A204.1 (cell line): ENCODE measurements around the gene ARPC1B.
"Not testable (repeated sequence)": the region's sequence is repeated elsewhere in the genome, so short reads cannot be mapped to it uniquely, and the experiment has no call there.

Experiments
- FAIRE-seq: peaks from 2 replicates; lab custom pipeline; 2012; peaks lifted over from hg19 to GRCh38; lab: Jason Lieb, UNC

The ARPC1B gene

GRCh38 chr7:99368750-99369389 is 5.7 kb upstream of the ARPC1B start:
- no peak for FAIRE-seq

DNA sequence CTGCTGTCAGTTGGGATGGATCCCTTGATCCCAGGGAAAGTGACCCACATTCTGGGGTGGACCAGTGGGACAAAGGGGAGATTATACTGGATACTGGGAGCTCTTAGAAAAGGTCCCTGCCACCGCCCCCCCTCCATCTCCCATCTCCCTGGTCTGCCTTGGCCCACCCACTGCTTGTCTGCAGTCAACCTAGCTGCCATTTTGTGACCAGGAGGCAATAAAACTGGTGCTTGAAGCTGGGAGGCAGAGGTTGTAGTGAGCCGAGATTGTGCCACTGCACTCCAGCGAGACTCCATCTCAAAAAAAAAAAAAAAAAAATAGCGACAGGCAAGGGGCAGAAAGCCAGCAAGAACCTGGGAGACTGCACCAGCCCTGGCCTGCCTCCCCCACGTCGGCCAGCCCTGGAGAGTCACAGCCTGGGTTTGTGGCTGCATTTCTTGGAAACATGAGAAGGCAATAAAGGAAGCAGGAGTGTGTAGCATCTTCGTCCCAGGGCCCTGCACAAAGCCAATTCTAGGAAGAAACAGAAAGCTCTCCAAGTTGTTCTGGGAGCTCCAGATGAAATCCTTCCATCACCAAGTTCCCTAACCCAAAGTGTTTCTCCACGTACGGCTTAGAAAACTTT is 4.7 kb upstream of the ARPC1B start:
- FAIRE-seq = no peak

- FAIRE-seq = no peak
Observed at GRCh38 chr7:99371376-99371920, 3.1 kb upstream of the ARPC1B start.

- no peak for FAIRE-seq
Observed at GRCh38 chr7:99372275-99373090, 2.0 kb upstream of the ARPC1B start.

DNA sequence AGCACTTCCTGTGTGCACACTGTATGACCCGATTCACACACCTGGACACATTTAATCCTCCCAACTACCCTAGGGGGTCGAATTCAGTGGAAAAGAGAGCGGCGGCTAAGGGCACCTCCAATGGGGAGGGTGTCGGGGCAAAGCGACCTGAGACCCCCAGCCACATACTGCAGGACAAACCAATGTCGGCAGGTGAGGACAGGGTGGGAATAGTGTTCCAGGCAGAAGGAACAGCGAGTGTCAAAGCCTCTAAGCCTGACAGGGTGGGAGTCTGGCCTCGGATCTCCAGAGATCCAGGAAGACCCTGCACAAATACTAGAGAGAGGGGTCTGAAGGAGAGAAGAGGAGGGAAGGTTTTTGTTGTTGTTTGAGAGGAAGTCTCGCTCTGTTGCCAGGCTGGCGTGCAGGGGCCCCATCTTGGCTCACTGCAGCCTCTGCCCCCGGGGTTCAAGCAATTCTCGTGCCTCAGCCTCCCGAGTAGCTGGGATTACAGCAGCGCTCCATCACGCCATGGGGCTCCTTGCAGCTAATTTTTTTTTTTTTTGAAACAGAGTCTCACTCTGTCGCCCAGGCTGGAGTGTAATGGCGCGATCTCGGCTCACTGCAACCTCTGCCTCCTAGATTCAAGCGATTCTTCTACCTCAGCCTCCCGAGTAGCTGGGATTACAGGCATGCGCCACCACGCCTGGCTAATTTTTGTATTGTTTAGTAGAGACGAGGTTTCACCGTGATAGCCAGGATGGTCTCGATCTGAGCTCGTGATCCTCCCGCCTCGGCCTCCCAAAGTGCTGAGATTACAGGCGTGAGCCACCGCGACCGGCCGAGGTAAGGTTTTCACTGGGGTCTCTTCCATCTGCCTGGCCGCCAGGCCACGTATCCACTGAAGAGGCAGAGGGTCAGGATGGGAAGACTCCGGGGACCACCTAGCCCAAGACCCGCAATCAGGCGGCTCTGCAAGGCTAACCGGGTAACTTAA is 1.2 kb upstream of the ARPC1B start:
- no peak for FAIRE-seq

DNA sequence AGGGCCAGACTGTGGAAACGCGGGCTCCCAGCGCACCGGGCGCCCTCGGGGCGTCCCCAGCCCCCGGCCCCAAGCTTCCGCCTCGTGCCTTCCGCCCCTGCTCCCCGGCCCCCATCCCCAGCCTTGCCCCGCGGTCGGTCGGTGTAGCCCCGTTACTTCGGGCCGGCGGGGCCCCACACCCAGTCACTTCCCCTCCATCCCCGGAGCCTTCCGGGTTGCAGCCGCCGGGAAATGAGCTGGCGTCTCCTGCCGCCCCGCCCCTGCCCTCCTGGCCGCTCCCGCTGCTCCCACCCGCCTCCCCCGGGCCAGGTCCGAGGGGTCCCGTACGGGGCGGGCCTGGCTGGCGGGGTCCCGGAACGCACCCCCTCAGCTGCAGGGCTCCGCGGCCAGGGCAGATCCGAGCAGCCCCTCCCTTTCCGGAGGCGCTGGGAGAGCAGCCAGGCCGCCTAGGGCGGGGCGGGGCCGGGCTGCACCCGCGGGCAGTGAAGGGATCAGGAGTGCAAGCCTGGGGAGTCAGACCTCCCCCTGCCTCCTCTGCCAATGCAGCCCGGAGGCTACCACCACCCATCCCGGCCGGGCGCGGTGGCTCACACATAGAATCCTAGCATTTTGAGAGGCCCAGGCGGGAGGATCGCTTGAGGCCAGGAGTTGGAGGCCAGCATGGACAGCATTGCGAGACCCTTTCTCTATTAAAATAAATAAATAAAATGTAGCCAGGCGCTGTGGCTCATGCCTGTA is 709 bp downstream of the ARPC1B start:
- no peak for FAIRE-seq

DNA sequence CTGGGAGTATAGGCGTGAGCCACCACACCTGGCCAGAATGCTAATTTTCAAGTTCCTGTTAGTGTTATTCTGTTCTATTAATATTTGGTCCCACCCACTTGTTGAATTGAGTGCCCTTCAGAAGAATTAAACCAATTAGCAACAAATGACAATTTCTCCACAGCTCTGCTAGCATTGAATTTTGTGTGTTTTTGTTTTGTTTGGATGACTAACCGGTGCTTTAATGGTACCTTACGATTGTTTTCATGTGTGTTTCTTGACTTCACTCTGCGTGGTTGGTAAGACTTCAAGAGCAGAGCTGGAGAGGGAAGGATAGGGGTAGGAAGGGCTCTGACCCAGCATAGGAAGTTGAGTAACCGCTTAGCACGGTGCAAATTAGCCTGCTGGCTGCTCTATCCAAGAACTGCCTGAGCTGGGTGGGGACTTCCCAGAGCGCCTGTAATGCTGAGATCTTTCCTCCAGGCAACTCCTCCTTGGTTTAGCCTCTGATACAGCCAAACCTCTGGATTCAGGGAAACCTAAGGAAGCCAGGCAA is 4.6 kb downstream of the ARPC1B start:
- no peak for FAIRE-seq

- not testable (repeated sequence) for FAIRE-seq
Observed at GRCh38 chr7:99379693-99380031, 5.1 kb downstream of the ARPC1B start.

DNA sequence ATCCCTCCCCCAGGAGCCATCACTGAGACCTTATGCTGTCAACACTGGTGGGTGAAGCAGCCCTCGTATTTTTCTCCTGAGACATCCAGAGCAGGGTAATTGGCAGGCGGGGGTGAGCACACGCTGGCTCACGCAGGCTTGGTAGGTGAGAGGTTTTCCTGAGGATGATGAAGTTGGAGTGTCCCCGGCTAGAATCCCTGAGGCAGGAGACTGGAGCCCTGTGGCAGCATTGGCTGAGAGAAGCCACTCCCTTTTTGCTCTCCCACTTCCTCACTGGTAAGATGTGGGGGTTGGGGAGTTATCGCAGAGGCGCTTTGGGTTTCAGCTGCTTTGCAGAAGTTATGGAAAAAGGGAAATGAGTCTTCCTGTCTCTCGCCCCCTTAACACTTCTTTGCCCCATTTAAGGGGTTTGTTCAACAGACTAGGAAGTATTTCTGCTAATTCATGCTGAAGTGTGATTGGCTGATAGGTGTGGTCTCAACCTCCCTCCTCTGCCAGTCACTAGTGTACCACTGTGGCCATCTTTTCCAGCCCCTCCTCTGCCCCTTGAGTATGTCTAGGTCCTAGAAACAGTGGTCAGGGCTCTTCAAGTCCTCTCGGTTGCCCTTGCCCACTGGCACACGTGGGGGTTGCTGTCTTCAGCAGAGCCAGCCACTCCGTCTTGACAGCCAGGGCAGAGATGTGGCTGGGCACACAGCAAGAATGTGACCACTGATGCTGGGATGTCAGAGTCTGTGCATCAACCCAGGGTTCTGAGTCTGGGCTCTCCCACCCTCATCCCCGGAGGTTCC is 5.7 kb downstream of the ARPC1B start:
- FAIRE-seq = no peak

DNA sequence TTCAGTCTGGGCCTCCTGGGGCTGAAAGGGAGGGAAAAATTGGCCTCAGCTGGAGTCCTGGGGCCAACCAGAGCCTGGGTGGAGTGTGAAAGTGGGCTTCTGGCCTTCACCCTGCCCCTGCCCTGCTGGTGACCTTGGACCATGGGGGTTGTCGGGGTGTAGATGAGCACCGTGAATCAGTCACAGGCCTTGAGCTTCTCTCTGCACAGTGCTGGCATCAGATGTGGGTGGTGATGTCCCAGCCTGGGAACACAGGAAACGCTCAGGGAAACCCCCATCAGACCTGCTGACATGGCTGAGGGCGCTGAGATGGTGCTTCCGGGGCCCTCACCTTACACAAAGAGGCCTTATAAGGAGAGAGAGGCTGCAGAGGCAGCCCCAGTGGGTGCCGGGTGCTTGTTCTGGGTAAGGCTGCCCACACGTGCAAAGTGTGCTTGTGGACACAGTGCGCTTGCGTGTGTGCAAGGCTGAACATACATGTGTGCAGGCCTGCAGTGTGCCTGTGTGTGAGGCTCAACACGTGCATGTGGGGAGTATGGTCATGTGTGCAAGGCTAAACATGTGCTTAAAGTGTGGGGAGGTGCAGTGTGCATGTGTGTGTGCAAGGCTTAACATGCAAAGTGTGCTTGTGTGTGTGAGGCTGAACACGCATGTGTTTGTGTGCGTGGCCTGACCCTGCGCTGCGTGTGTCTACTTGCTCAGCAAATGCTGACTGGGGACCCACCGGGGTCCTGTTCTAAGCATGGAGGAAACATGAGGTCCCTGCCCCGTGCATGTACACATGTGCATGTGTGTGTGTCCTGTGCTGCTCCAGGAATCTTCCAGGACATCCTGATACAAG is 6.5 kb downstream of the ARPC1B start:
- no peak for FAIRE-seq

- no peak for FAIRE-seq
Observed at GRCh38 chr7:99381664-99382075, 7.1 kb downstream of the ARPC1B start.

DNA sequence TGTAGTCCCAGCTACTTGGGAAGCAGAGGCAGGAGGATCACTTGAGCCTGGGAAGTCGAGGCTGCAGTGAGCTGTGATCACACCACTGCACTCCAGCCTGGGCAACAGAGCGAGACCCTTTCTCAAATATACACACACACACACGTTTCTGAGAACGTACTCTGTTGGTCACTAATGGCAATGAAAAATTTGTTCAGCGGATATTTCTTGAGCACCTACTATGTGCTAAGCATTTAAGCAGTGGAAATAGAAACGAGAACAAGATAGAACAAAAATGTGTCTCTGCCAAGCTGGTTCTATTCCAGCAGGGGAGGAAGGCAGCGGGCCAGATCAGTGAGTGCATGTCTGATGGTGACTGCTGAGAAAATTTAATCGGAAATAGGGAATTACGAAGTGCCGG is 8.7 kb downstream of the ARPC1B start:
- no peak for FAIRE-seq

DNA sequence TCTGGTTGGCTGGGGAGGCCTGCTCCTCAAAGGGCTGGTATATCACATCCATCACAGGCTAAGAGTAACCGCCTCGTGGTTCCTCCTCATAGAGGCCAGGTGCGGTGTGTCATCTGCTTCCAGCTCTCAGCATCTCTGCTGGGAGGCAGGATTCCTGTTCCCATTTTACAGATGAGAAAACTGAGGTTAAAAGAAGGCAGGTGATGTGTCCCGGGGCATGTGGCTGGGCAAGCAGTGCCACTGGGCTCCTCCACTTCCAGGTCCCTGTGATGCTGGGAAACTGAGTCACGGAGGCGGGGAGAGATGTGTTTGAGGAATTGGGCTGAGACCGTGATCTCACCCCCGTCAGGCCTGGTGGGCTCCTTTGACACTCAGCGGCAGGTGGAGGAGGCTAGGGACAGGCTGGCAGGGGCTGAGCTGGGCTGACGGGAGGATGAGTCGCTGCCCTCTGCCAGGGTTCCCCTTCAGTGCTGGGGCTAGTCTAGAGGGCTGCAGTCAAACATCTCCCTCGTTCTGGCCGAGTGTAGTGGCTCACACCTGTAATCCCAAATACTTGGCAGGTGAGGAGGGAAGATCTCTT is 9.4 kb downstream of the ARPC1B start:
- FAIRE-seq = no peak

DNA sequence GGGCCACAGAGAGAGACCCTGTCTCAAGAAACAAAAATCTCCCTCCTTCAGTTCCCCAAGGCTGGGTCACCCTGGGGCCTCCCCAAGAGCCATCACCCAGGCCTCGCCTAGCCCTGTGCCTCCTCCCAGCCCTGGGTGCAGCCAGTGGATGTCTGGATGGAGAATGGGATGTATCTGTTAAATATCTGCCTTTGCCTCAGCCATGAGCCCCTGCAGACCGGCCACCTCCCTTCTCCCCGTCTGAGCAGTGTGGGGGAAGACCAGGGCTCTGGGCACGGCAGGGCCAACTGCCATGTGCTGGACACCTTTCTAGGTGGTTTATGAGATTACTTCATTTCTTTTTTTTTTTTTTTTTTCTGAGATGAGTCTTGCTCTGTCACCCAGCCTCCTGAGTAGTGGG is 10.0 kb downstream of the ARPC1B start:
- no peak for FAIRE-seq

- FAIRE-seq = no peak
Observed at GRCh38 chr7:99385564-99385963, 11.0 kb downstream of the ARPC1B start.

- FAIRE-seq = no peak
Observed at GRCh38 chr7:99386584-99387238, 12.2 kb downstream of the ARPC1B start.

DNA sequence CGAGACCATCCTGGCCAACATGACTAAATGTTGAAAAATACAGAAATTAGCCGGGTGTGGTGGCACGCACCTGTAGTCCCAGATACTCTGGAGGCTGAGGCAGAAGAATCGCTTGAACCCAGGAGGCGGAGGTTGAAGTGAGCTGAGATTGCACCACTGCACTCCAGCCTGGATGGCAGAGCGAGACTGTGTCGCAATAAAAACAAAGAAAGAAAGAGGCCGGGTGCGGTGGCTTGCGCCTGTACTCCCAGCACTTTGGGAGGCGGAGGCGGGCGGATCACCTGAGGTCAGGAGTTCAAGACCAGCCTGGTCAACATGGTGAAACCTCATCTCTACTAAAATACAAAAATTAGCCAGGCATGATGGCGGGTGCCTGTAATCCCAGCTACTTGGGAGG is 12.7 kb downstream of the ARPC1B start:
- FAIRE-seq = not testable (repeated sequence)

DNA sequence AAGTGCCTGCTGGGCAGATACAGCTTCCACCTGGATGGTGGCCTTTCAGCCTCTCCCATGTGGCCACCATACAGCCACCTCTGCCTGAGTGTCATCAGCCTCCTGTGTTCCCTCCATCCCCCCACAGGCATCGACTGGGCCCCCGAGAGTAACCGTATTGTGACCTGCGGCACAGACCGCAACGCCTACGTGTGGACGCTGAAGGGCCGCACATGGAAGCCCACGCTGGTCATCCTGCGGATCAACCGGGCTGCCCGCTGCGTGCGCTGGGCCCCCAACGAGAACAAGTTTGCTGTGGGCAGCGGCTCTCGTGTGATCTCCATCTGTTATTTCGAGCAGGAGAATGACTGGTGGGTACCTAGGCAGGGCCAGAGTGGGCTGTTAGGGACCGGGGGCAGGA is 13.4 kb downstream of the ARPC1B start:
- FAIRE-seq = no peak
